HepG2 (cell line): ENCODE results near the gene STBD1. TPM values are rescaled to one million over a fixed set of nuclear protein-coding genes. Genes with fewer than 3 reads are reported as not detected.

Experiments used
- ATAC-seq: fragments of 200-7000 bp; cut with Tn5 transposase; 3 replicates; pipeline ENCODE4 v1.9.1; 2020; ENCODE audit warnings: mild to moderate bottlenecking, moderate library complexity
- BruUV-seq: library from RNA; stranded (reverse); fragments of 400-500 nt; replicated peaks from 2 replicates; lab custom pipeline; 2021; lab: Mats Ljungman, UMichigan
- CTCF ChIA-PET: fragments of 300-600 bp; formaldehyde crosslinking; extraction: SDS; loops from one replicate; lab custom pipeline; 2021; ENCODE audit warnings: low total read pairs, inconsistent platforms, low intra/inter-chr PET ratio; lab: Yijun Ruan, JAX
- POLR2A ChIA-PET: fragments of 350-600 bp; sonication (Branson Sonifier 250); formaldehyde crosslinking; loops from one replicate; lab custom pipeline; 2020; ENCODE audit warnings: antibody characterized with exemption, inconsistent platforms; lab: Yijun Ruan, JAX
- DNase-seq: peaks from one replicate; pipeline ENCODE4 v3.0.0-alpha.2; 2015; ENCODE audit warnings: low spot score
- FAIRE-seq: peaks from 3 replicates; lab custom pipeline; 2011; peaks lifted over from hg19 to GRCh38; lab: Jason Lieb, UNC
- H2AFZ ChIP-seq: one replicate; pipeline ENCODE4 v1.6.1; 2011; ENCODE audit warnings: low read length, inconsistent platforms
- H3K27ac ChIP-seq: fragments of 300-600 bp; 3 replicates; pipeline ENCODE4 v1.8.0; 2011; ENCODE audit warnings: mixed run types, mild to moderate bottlenecking, mixed read lengths, low read length, inconsistent platforms; ENCODE audit not compliant: insufficient read depth; ENCODE audit errors: extremely low read length
- H3K27me3 ChIP-seq, 2 experiments: fragments of 200-600 bp in 1 of 2; 2 replicates in 1 of 2; 3 replicates in 1 of 2; pipeline versions ENCODE4 v1.6.0 to v1.8.0; 2011; ENCODE audit warnings: low read length in 2 of 2, mild to moderate bottlenecking in 2 of 2, moderate library complexity in 2 of 2, inconsistent platforms in 1 of 2; ENCODE audit not compliant: insufficient read depth in 2 of 2, control insufficient read depth in 1 of 2
- H3K36me3 ChIP-seq, 2 experiments: fragments of 200-600 bp in 1 of 2; replicated peaks in 1 of 2; 2 replicates in 1 of 2; 3 replicates in 1 of 2; pipeline versions ENCODE4 v1.5.1 to v1.8.0; 2011; ENCODE audit warnings: low read length in 2 of 2, inconsistent platforms in 1 of 2; ENCODE audit not compliant: insufficient read depth in 2 of 2, control insufficient read depth in 1 of 2
- H3K4me1 ChIP-seq: 2 replicates; pipeline ENCODE4 v1.5.1; 2012; ENCODE audit warnings: low read length, inconsistent platforms; ENCODE audit not compliant: insufficient read depth
- H3K4me2 ChIP-seq: 2 replicates; pipeline ENCODE4 v1.6.0; 2011; ENCODE audit warnings: low read depth, low read length, inconsistent platforms
- H3K4me3 ChIP-seq, 3 experiments: fragments of 200-600 bp in 1 of 3; sonication (generic), shearing (Covaris generic) in 1 of 3; replicated peaks in 1 of 3; 2 replicates each; pipeline ENCODE4 v1.5.1; 2011 to 2016; ENCODE audit warnings: low read length in 3 of 3, inconsistent platforms in 2 of 3, low read depth in 2 of 3, mild to moderate bottlenecking in 2 of 3, control low read depth in 1 of 3, mixed read lengths in 1 of 3; ENCODE audit not compliant: insufficient read depth in 1 of 3
- H3K79me2 ChIP-seq: one replicate; pipeline ENCODE4 v1.6.1; 2011; ENCODE audit warnings: low read length, inconsistent platforms; ENCODE audit not compliant: insufficient read depth
- H3K9ac ChIP-seq: 2 replicates; pipeline ENCODE4 v1.6.0; 2011; ENCODE audit warnings: mild to moderate bottlenecking, low read depth, low read length, inconsistent platforms; ENCODE audit not compliant: insufficient read depth
- H3K9me3 ChIP-seq: 2 replicates; pipeline ENCODE4 v1.5.1; 2012; ENCODE audit warnings: mild to moderate bottlenecking, low read length
- H4K20me1 ChIP-seq: 2 replicates; pipeline ENCODE4 v1.6.0; 2011; ENCODE audit warnings: inconsistent platforms, mild to moderate bottlenecking, low read length, moderate library complexity; ENCODE audit not compliant: insufficient read depth
- ADNP ChIP-seq: sonication (generic); formaldehyde crosslinking; IDR thresholded peaks from 2 replicates; pipeline ENCODE4 v1.4.0; 2020; ENCODE audit warnings: missing genetic modification reagents
- ATAD3A ChIP-seq: sonication (generic); formaldehyde crosslinking; IDR thresholded peaks from 2 replicates; pipeline ENCODE4 v1.4.0; 2020; ENCODE audit warnings: missing genetic modification reagents
- CEBPG ChIP-seq: IDR thresholded peaks from 2 replicates; pipeline ENCODE4 v1.6.1; 2016
- NBN ChIP-seq: fragments of 450-650 bp; conservative IDR thresholded peaks from 2 replicates; pipeline ENCODE4 v1.6.1; 2017
- TP53 ChIP-seq: sonication (generic); formaldehyde crosslinking; conservative IDR thresholded peaks from 2 replicates; pipeline ENCODE4 v1.4.0; 2020; ENCODE audit warnings: missing genetic modification reagents
- XBP1 ChIP-seq: sonication (generic); formaldehyde crosslinking; IDR thresholded peaks from 2 replicates; pipeline ENCODE4 v1.5.0; 2020; ENCODE audit warnings: missing genetic modification reagents
- ZFP1 ChIP-seq: IDR thresholded peaks from 2 replicates; pipeline ENCODE4 v1.6.1; 2016
- ZNF530 ChIP-seq: sonication (generic); formaldehyde crosslinking; IDR thresholded peaks from 2 replicates; pipeline ENCODE4 v1.5.0; 2020; ENCODE audit warnings: low read depth, mild to moderate bottlenecking, missing genetic modification reagents
- ZNF839 ChIP-seq: sonication (generic); formaldehyde crosslinking; IDR thresholded peaks from 2 replicates; pipeline ENCODE4 v1.4.0; 2020; ENCODE audit warnings: missing genetic modification reagents, mild to moderate bottlenecking, borderline replicate concordance
- WGBS: methylation state at CpG from one replicate; pipeline ENCODE4 v1.1.6; 2017; ENCODE audit warnings: low lambda C conversion rate; 5-methylcytosine and 5-hydroxymethylcytosine counted together
- in situ Hi-C: cut with HindIII; loops from 2 replicates; pipeline ENCODE4 v1.10.0; 2017; ENCODE audit warnings: low pct_unique_long_range_greater_than_20kb; ENCODE audit not compliant: extremely low pct_ligation_motif_present
- intact Hi-C: fragments of 100-400 bp; cut with micrococcal nuclease; formaldehyde crosslinking; loops from one replicate; pipeline ENCODE4 v1.10.0; 2022; ENCODE audit not compliant: unreplicated experiment
- polyA plus RNA-seq, 8 experiments: library from polyadenylated mRNA; depleted of rRNA in 3 of 8; stranded (reverse) in 7 of 8; unstranded in 1 of 8; fragments of >200 nt; fragmentation: Illumina TruSeq in 4 of 8; extraction: Trizol in 4 of 8; gene quantifications; 2 replicates each; pipeline versions ENCODE4 v1.2.1 to v1.2.3, GENCODE V29; 2011 to 2016; ENCODE audit warnings: low read depth in 4 of 8, missing spikeins in 1 of 8, mixed read lengths in 1 of 8; ENCODE audit not compliant: insufficient read depth in 1 of 8
- total RNA-seq, 5 experiments: library from RNA; depleted of rRNA; stranded (reverse); fragments of >200 nt; fragmentation: Illumina TruSeq; extraction: Trizol; gene quantifications; 2 replicates each; pipeline ENCODE4 v1.2.3, GENCODE V29; 2016; ENCODE audit warnings: low read depth in 1 of 5
- TF ChIP-seq, protein P1 (sequence below): sonication (generic); formaldehyde crosslinking; IDR thresholded peaks from 2 replicates; pipeline ENCODE4 v1.8.0; 2022; ENCODE audit warnings: missing genetic modification reagents, mild to moderate bottlenecking, moderate library complexity, borderline replicate concordance
- TF ChIP-seq, protein P2 (sequence below): sonication (generic); formaldehyde crosslinking; IDR thresholded peaks from 2 replicates; pipeline ENCODE4 v1.8.0; 2022; ENCODE audit warnings: mild to moderate bottlenecking, missing genetic modification reagents

STBD1 gene
- total and polyA plus RNA-seq, 2 of the 13 experiments (the other 11 are each of a cell fraction or from before 2014, with no cell fraction given) = 2.8 to 4.3 TPM

DNA sequence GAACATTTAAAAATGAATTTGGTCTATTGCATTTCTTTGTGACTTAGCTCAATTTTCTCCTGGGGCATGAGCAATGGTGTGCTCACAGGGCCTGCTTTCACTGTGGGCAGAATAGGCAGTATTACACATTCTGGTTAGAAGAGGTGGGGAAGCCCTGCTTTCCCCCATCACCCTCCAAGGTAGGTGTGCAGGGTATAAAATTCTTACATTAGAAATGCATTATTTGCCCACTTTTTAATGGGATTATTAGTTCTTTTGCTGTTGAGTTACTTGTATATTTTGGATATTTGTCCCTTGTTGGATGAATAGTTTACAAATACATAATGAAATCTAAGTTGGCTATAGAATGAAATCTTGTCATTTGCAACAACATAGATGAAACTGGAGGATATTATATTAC, 8.3 kb upstream of the STBD1 start:
- no TSS peak for BruUV-seq
- no peak for FAIRE-seq
- Histone ChIP-seq H3K4me2 (no peak overlapping the region), H3K27me3 (no peaks in the 10 kb centered on the region; a peak in 1 of 5 replicates), H3K36me3 (no peaks in the 10 kb centered on the region), H3K9ac (no peak overlapping the region), H3K4me1 (peaks cover 26% of the 10 kb centered on the region), H4K20me1 (no peaks in the 10 kb centered on the region), H3K27ac (no peak overlapping the region)
- ATAC-seq = no peak
- TF ChIP-seq ZFP1 (CRISPR knock-in tag) = peak; percentile 98
- no peak for TF ChIP-seq TP53 (CRISPR knock-in tag)
- TF ChIP-seq, all 625 proteins: peak for 1
- Histone ChIP-seq H3K4me3 (no peak overlapping the region), H2AFZ (no peak overlapping the region), H3K9me3 (peaks cover 13% of the 10 kb centered on the region), H3K79me2 (no peaks in the 10 kb centered on the region)
- in situ Hi-C loops (no loop called here), intact Hi-C loops (no loop called here)
- ChIA-PET CTCF (no interaction called here), POLR2A (no interaction called here)
- DNase-seq = no peak

DNA sequence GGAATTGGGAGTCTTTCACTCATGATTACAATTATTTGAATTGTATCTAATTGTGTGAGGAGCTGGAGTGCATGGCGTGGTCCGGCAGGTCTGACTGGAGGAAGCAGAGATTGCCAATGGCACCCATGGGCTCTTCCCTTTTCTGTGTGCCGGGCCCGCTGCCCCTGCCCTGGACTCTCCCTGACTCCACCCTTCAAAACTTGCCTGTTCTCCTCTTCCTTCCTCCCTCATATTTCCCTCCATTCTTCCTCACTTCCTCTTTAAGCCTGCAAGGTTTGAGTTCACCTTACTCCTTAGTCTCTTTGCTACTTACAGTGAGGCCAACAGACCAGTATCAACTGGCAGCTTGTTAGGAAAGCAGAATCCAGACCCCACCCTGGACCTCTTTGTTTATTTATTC, 6.5 kb upstream of the STBD1 start:
- no peak overlapping the region for H3K4me2 ChIP-seq
- peaks cover 13% of the 10 kb centered on the region for H3K9me3 ChIP-seq
- 94% methylated on average over 4 of the region's 4 CpGs for WGBS
- H3K36me3 ChIP-seq = no peaks in the 10 kb centered on the region
- H4K20me1 ChIP-seq = no peaks in the 10 kb centered on the region
- DNase-seq (no peak), FAIRE-seq (no peak), ATAC-seq (no peak)
- in situ Hi-C loops = loop anchor here (10.0 kb wide), 1 partner anchor 125 kb away; no protein-coding TSS in a partner anchor
- H3K9ac ChIP-seq = no peak overlapping the region
- H2AFZ ChIP-seq = no peak overlapping the region
- H3K79me2 ChIP-seq = no peaks in the 10 kb centered on the region
- H3K27ac ChIP-seq = no peak overlapping the region
- BruUV-seq = no TSS peak
- peaks cover 32% of the 10 kb centered on the region for H3K4me1 ChIP-seq
- TF ChIP-seq NBN (no peak), ZNF530 (CRISPR knock-in tag) (no peak), ATAD3A (CRISPR knock-in tag) (no peak), XBP1 (no peak), CEBPG (CRISPR knock-in tag) (no peak), ADNP (CRISPR knock-in tag) (no peak), ZNF839 (no peak)
- TF ChIP-seq, protein P1, sequence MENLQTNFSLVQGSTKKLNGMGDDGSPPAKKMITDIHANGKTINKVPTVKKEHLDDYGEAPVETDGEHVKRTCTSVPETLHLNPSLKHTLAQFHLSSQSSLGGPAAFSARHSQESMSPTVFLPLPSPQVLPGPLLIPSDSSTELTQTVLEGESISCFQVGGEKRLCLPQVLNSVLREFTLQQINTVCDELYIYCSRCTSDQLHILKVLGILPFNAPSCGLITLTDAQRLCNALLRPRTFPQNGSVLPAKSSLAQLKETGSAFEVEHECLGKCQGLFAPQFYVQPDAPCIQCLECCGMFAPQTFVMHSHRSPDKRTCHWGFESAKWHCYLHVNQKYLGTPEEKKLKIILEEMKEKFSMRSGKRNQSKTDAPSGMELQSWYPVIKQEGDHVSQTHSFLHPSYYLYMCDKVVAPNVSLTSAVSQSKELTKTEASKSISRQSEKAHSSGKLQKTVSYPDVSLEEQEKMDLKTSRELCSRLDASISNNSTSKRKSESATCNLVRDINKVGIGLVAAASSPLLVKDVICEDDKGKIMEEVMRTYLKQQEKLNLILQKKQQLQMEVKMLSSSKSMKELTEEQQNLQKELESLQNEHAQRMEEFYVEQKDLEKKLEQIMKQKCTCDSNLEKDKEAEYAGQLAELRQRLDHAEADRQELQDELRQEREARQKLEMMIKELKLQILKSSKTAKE = no peak
- TF ChIP-seq, protein P2, sequence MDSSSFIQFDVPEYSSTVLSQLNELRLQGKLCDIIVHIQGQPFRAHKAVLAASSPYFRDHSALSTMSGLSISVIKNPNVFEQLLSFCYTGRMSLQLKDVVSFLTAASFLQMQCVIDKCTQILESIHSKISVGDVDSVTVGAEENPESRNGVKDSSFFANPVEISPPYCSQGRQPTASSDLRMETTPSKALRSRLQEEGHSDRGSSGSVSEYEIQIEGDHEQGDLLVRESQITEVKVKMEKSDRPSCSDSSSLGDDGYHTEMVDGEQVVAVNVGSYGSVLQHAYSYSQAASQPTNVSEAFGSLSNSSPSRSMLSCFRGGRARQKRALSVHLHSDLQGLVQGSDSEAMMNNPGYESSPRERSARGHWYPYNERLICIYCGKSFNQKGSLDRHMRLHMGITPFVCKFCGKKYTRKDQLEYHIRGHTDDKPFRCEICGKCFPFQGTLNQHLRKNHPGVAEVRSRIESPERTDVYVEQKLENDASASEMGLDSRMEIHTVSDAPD (CRISPR knock-in tag) = no peak
- POLR2A ChIA-PET = no interaction called here
- H3K27me3 ChIP-seq = no peaks in the 10 kb centered on the region
- CTCF ChIA-PET = no interaction called here
- no peak overlapping the region for H3K4me3 ChIP-seq
- intact Hi-C loops = loop anchor here (2.0 kb wide), 1 partner anchor 47 kb away; no protein-coding TSS in a partner anchor
